Liver (tissue), 9 donors: ENCODE data around the gene TXNDC12. TPM values are rescaled to one million over a fixed set of nuclear protein-coding genes. Genes with fewer than 3 reads are reported as not detected.

Experiments
- DNase-seq: peaks from one replicate; pipeline ENCODE4 v3.0.0-alpha.2; 2017; ENCODE audit warnings: low spot score
- H3K27ac ChIP-seq, 2 donors: one replicate each; pipeline ENCODE4 v1.7.0; 2013; ENCODE audit warnings: inconsistent platforms in 2 of 2, low read length in 2 of 2, control low read depth in 1 of 2, low read depth in 1 of 2, mild to moderate bottlenecking in 1 of 2
- H3K27me3 ChIP-seq, 4 donors: one replicate each; pipeline versions ENCODE4 v1.6.1 to v1.7.0; 2013; ENCODE audit warnings: low read length in 3 of 4, inconsistent platforms in 1 of 4, mild to moderate bottlenecking in 1 of 4, moderate library complexity in 1 of 4; ENCODE audit not compliant: control insufficient read depth in 4 of 4, insufficient read depth in 4 of 4
- H3K36me3 ChIP-seq, 4 donors: one replicate each; pipeline versions ENCODE4 v1.6.1 to v1.7.0; 2013; ENCODE audit warnings: low read length in 3 of 4, mild to moderate bottlenecking in 3 of 4, low read depth in 1 of 4, moderate library complexity in 1 of 4; ENCODE audit not compliant: control insufficient read depth in 4 of 4, insufficient read depth in 3 of 4
- H3K4me1 ChIP-seq, 4 donors: one replicate each; pipeline versions ENCODE4 v1.6.1 to v1.7.0; 2013; ENCODE audit warnings: low read length in 3 of 4, mild to moderate bottlenecking in 3 of 4, moderate library complexity in 1 of 4; ENCODE audit not compliant: control insufficient read depth in 4 of 4, insufficient read depth in 4 of 4
- H3K4me3 ChIP-seq, 3 donors: one replicate each; pipeline versions ENCODE4 v1.6.1 to v1.7.0; 2013; ENCODE audit warnings: low read length in 3 of 3, control low read depth in 1 of 3, low read depth in 1 of 3, mild to moderate bottlenecking in 1 of 3
- H3K9ac ChIP-seq, 2 donors: one replicate each; pipeline ENCODE4 v1.7.0; 2013; ENCODE audit warnings: low read length in 2 of 2, mild to moderate bottlenecking in 2 of 2, moderate library complexity in 2 of 2, control low read depth in 1 of 2, low read depth in 1 of 2
- H3K9me3 ChIP-seq, 4 donors: one replicate each; pipeline versions ENCODE4 v1.6.1 to v1.7.0; 2013; ENCODE audit warnings: low read length in 3 of 4; ENCODE audit not compliant: control insufficient read depth in 4 of 4
- ATF3 ChIP-seq: IDR thresholded peaks from 2 replicates; pipeline ENCODE4 v1.6.1; 2016; ENCODE audit warnings: antibody characterized with exemption
- CTCF ChIP-seq: fragments of 150-350 bp; IDR thresholded peaks from 2 replicates; pipeline ENCODE4 v1.5.1; 2017; ENCODE audit warnings: improper control_type of control experiment, low read depth, low read length; ENCODE audit not compliant: missing input control
- EGR1 ChIP-seq, 2 donors: IDR thresholded peaks; 2 replicates each; pipeline ENCODE4 v1.6.1; 2016 to 2018; ENCODE audit warnings: antibody characterized with exemption in 2 of 2, low read depth in 2 of 2
- FOXA1 ChIP-seq: IDR thresholded peaks from 2 replicates; pipeline ENCODE4 v1.6.1; 2016; ENCODE audit warnings: antibody characterized with exemption
- FOXA2 ChIP-seq: IDR thresholded peaks from 2 replicates; pipeline ENCODE4 v1.6.1; 2016; ENCODE audit warnings: antibody characterized with exemption
- GABPA ChIP-seq, 2 donors: IDR thresholded peaks in 1 of 2; conservative IDR thresholded peaks in 1 of 2; 2 replicates each; pipeline ENCODE4 v1.6.1; 2016; ENCODE audit warnings: antibody characterized with exemption in 2 of 2, mild to moderate bottlenecking in 1 of 2, moderate library complexity in 1 of 2
- HNF4A ChIP-seq, 2 donors: conservative IDR thresholded peaks; 2 replicates each; pipeline ENCODE4 v1.6.1; 2016; ENCODE audit warnings: antibody characterized with exemption in 2 of 2, mild to moderate bottlenecking in 2 of 2
- HNF4G ChIP-seq: IDR thresholded peaks from 2 replicates; pipeline ENCODE4 v1.6.1; 2016; ENCODE audit warnings: antibody characterized with exemption
- JUND ChIP-seq, 2 donors: IDR thresholded peaks; 2 replicates each; pipeline ENCODE4 v1.6.1; 2016; ENCODE audit warnings: antibody characterized with exemption in 2 of 2
- MAX ChIP-seq: IDR thresholded peaks from 2 replicates; pipeline ENCODE4 v1.6.1; 2016; ENCODE audit warnings: antibody characterized with exemption
- NR2F2 ChIP-seq: IDR thresholded peaks from 2 replicates; pipeline ENCODE4 v1.6.1; 2016; ENCODE audit warnings: antibody characterized with exemption
- RAD21 ChIP-seq, 2 donors: IDR thresholded peaks; 2 replicates each; pipeline ENCODE4 v1.6.1; 2016; ENCODE audit warnings: antibody characterized with exemption in 2 of 2, mild to moderate bottlenecking in 2 of 2
- REST ChIP-seq: IDR thresholded peaks from 2 replicates; pipeline ENCODE4 v1.6.1; 2016; ENCODE audit warnings: antibody characterized with exemption, mild to moderate bottlenecking
- RXRA ChIP-seq, 2 donors: IDR thresholded peaks; 2 replicates each; pipeline ENCODE4 v1.6.1; 2017 to 2018; ENCODE audit warnings: antibody characterized with exemption in 2 of 2, mild to moderate bottlenecking in 1 of 2
- SP1 ChIP-seq: IDR thresholded peaks from 2 replicates; pipeline ENCODE4 v1.6.1; 2018; ENCODE audit warnings: antibody characterized with exemption, mild to moderate bottlenecking
- TAF1 ChIP-seq: conservative IDR thresholded peaks from 2 replicates; pipeline ENCODE4 v1.6.1; 2016; ENCODE audit warnings: antibody characterized with exemption, mild to moderate bottlenecking
- YY1 ChIP-seq: IDR thresholded peaks from 2 replicates; pipeline ENCODE4 v1.6.1; 2016; ENCODE audit warnings: antibody characterized with exemption, mild to moderate bottlenecking
- ZBTB33 ChIP-seq: IDR thresholded peaks from 2 replicates; pipeline ENCODE4 v1.6.1; 2016; ENCODE audit warnings: antibody characterized with exemption
- WGBS: extraction: QIAGEN DNeasy Blood & Tissue Kit; methylation state at CpG from one replicate; pipeline ENCODE4 v1.1.7; 2013; 5-methylcytosine and 5-hydroxymethylcytosine counted together
- polyA plus RNA-seq, 2 donors: library from polyadenylated mRNA; stranded (reverse) in 1 of 2; unstranded in 1 of 2; fragments of 200-250 nt in 1 of 2; fragments of >200 nt in 1 of 2; fragmentation: Nextera tagmentation in 1 of 2; extraction: Ambion mirVana in 1 of 2; gene quantifications; one replicate each; pipeline versions ENCODE4 v1.2.1 to v1.2.3, GENCODE V29; 2013 to 2015
- total RNA-seq, 2 donors: library from RNA; depleted of rRNA; stranded (reverse); fragments of >200 nt; gene quantifications; one replicate each; pipeline ENCODE4 v1.2.3, GENCODE V29; 2014
- donor health status: healthy.
- donor health status: healthy.
- donor health status: healthy.
- donor health status: healthy.
- donor health status: healthy.

TXNDC12 gene
- total and polyA plus RNA-seq, 4 donors: 17.5 to 35.8 (median 20.7) TPM

GRCh38 chr1:52022133-52022532, 32.9 kb downstream of the TXNDC12 start:
- H3K27me3 ChIP-seq: no peaks in the 10 kb centered on the region
- TF ChIP-seq ATF3 (no peak), YY1 (no peak), EGR1 (IDR thresholded peaks at IDR 0.05; ENCODE audit: low read depth in 2 of 2) (no peak)
- H3K9me3 ChIP-seq: no peaks in the 10 kb centered on the region
- H3K4me3 ChIP-seq: no peak overlapping the region
- no peak overlapping the region for H3K27ac ChIP-seq
- WGBS: 93% methylated on average over 2 of the region's 2 CpGs
- no peaks in the 10 kb centered on the region for H3K4me1 ChIP-seq
- no peak for DNase-seq
- peaks cover 2 to 51% (median 29%) of the 10 kb centered on the region in 4 donors for H3K36me3 ChIP-seq
- H3K9ac ChIP-seq: no peak overlapping the region

- no peak for DNase-seq
- no peaks in the 10 kb centered on the region for H3K9me3 ChIP-seq
- H3K27me3 ChIP-seq: no peaks in the 10 kb centered on the region
- TF ChIP-seq SP1 (no peak), NR2F2 (no peak), REST (no peak), ZBTB33 (no peak), ATF3 (no peak), FOXA2 (no peak), HNF4G (no peak), TAF1 (no peak), MAX (no peak), FOXA1 (no peak), GABPA (IDR thresholded peaks at IDR 0.05 in 1 of 2, conservative IDR thresholded peaks at IDR 0.05 in 1 of 2) (no peak), RXRA (IDR thresholded peaks at IDR 0.05) (no peak), EGR1 (IDR thresholded peaks at IDR 0.05; ENCODE audit: low read depth in 2 of 2) (no peak), CTCF (no peak), RAD21 (IDR thresholded peaks at IDR 0.05) (no peak), HNF4A (conservative IDR thresholded peaks at IDR 0.05) (no peak), YY1 (no peak), JUND (IDR thresholded peaks at IDR 0.05) (no peak)
- WGBS: 86% methylated on average over 7 of the region's 7 CpGs
- no peak overlapping the region for H3K9ac ChIP-seq
- no peak overlapping the region for H3K27ac ChIP-seq
- H3K4me3 ChIP-seq: no peak overlapping the region
- H3K36me3 ChIP-seq: no peaks in the 10 kb centered on the region
- H3K4me1 ChIP-seq: no peaks in the 10 kb centered on the region
Measured at GRCh38 chr1:52008071-52008809, 46.8 kb downstream of the TXNDC12 start.
